ENCODE data around the gene CLPTM1.
"Not testable (repeated sequence)": the region's sequence is repeated elsewhere in the genome, so short reads cannot be mapped to it uniquely, and the experiment has no call there.

The CLPTM1 gene

GRCh38 chr19:44942067-44942571 is 13.1 kb upstream of the CLPTM1 start, which contains the start of gene APOC4:
Gene APOC4 (plus strand): TSS chr19:44942237. CDS start chr19:44942278, 41 bp downstream.
- DNase-seq = no peak

GRCh38 chr19:44943801-44944249 is 11.4 kb upstream of the CLPTM1 start:
- DNase-seq = no peak

GRCh38 chr19:44947041-44947581 is 8.1 kb upstream of the CLPTM1 start:
- DNase-seq = no peak

- no peak for DNase-seq
These were observed 6.9 kb upstream of the CLPTM1 start for GRCh38 chr19:44948237-44948636.

- no peak for DNase-seq
These were observed 6.3 kb upstream of the CLPTM1 start for GRCh38 chr19:44948763-44949374.

GRCh38 chr19:44949550-44949949 is 5.6 kb upstream of the CLPTM1 start:
- DNase-seq = no peak

DNA sequence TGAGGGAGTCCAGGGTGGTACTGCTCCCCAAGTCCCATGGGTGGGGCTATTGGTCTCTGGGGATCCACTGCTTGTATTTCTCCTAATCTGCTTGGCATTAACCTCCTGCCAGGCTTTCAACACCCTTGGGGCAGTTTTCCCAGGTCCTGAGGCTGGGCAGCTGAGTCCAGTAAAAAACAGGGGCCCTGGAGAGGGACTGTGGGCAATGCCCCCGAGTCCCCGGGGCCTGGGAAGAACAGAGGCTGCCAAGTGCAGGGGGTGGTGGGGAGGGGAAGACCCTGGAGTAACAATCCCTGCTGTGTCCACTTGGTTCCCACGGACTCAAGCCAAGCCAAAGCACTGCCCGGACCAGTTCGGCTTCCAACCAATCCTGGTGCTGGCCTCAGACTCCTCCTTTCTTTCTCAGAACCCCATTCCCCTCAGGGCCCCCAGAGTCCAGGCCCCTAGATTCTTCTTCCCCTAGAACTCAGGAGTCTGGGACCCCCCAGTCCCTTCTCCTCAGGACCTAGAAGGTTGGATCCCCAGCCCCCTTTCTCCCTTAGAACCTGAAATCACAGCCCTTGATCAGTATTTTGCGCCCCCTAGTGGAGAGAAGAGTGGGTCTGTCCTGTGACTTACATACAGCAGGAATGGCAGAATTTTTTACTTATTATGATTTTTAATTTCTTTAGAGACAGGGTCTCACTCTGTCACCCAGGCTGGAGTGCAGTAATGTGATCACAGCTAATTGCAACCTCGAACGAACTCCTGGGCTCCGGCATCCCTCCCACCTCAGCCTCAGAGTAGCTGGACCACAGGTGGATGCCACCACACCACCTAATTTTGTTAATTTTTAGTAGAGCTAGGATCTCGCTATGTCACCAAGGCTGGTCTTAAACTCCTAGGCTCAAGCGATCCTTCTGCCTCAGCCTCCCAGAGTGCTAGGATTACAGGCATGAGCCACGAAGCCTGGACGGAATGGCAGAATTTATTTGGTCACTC is 3.7 kb upstream of the CLPTM1 start:
- peak; percentile 82 for DNase-seq

DNA sequence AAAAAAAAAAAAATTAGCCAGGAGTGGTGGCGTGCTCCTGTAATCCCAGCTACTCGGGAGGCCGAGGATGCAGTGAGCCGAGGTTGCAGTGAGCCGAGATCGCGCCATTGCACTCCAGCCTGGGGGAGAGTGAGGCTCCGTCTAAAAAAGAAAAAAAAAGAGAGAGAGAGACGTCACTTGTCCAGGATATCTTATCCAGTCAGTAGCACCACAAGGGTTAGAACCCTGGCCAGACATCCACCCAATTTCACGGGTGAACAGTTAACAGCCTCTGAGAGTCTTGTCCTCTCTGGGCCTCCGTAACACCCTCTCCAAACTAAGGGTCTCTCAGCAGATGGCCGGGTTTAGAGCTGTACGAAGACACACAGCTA is 917 bp upstream of the CLPTM1 start:
- DNase-seq = no peak

- DNase-seq = no peak
These were observed 592 bp downstream of the CLPTM1 start for GRCh38 chr19:44955505-44956439.

DNA sequence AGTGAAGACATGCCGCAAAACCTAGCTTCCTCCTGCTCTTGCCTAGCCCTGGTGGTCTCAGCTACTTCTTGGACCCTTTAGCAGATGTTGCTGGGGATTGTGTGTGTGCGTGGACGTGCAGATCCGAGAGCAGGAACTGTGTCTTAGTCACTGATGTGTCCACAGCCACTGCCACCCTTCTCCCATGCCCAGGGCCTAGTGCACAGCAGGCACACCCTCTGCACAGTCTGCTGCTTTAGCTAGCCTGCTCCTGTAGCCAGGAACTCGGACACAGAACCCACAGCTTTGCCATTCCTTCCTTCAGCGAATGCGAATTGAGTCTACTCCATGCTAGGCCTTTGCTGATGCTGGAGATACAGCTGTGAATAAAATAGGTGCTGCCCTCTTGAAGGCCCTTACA is 2.3 kb downstream of the CLPTM1 start:
- no peak for DNase-seq

GRCh38 chr19:44958090-44958489 is 2.9 kb downstream of the CLPTM1 start:
- DNase-seq = no peak

DNA sequence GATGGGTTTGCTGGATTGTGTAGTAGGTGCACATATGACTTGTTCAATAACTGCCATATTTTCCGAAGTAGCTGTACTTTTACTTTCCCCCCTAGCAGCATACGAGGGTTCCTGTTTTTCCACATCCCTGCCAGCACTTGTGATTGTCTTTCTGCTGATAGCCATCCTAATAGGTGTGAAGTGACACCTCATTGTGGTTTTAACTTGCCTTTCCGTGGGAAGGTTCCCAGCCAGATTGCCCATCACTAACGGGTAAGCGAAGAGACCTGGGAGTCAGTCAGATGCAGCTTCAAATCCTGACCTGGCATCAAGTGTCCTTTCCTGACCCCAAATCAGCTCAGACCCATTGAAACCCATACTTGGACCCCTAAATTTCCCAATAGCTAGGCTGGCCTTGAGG is 4.5 kb downstream of the CLPTM1 start:
- DNase-seq = no peak

GRCh38 chr19:44960906-44961728 is 5.9 kb downstream of the CLPTM1 start:
- DNase-seq = no peak

DNA sequence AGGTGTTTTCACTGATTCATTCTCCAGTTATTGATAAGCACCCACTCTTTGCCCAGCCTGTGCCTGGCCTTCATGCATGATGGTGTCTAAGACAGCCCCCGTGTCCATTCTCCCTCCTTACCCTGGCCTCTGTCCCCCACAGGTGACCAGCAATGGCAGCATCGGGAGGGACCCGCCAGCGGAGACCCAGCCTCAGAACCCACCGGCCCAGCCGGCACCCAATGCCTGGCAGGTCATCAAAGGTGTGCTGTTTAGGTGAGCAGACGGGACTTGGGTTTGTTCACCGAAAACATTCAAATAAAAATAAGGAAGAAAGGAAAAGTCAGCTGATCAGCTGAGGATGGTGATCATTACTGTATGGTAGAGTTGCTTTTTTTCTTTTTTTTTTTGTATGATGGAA is 6.6 kb downstream of the CLPTM1 start:
- no peak for DNase-seq

DNA sequence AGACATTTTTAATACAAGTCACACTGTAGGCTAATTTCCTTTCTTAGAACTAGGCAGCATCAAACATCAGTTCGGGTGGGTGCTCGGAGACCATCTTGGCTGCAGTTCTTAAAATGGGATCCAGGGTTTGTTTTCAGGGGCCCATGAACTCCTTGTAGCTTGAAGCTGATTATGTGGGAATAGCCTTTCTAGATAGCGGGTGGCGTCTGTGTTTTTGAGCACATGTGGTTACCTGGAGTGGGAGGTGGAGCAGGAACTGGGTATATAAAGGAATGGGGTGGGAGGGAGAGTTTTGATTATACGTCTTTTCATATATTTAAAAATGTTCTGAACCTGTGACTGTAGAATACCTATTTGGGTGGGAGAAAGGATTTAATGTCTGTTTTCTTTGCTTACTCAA is 12.9 kb downstream of the CLPTM1 start:
- no peak for DNase-seq

- DNase-seq = no peak
These were observed 13.5 kb downstream of the CLPTM1 start for GRCh38 chr19:44968670-44969069.

DNA sequence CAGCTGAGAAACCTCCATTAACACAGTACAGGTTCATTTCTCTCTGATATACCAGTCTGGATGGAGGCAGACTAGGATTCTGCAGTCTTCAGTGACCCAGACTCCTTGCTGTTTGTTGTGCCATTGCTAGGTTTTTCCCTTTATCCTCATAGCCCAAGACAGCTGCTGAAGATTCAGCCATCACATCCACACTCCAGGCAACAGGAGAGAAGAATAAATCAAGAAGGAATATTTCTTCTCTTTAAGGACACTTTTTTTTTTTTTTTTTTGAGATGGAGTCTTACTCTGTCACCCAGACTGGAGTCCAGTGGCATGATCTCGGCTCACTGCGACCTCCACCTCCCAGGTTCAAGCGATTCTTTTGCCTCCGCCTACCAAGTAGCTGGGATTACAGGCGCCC is 14.3 kb downstream of the CLPTM1 start:
- DNase-seq = no peak

GRCh38 chr19:44971451-44971850 is 16.3 kb downstream of the CLPTM1 start:
- not testable (repeated sequence) for DNase-seq

DNA sequence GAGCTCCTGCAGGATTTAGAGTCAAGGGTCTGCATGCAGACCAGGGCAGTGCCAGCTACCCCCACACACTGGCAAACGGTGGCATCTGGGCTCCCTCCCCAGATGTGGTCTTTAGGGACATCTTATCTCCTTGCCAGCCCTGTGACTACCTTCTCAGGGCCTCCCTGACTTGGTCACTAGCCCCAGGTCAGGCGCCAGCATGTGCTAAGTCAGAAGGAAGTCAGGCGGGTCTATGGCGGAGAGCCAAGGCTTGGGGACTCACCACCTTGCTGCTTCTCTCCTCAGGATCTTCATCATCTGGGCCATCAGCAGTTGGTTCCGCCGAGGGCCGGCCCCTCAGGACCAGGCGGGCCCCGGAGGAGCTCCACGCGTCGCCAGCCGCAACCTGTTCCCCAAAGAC is 17.6 kb downstream of the CLPTM1 start:
- no peak for DNase-seq

- no peak for DNase-seq
These were observed 19.0 kb downstream of the CLPTM1 start for GRCh38 chr19:44973982-44974735.

GRCh38 chr19:44974857-44975256 is 19.7 kb downstream of the CLPTM1 start:
- no peak for DNase-seq
